Mesenteric fat pad (tissue), 1 donor: Measurements from ENCODE around the gene DHRS3. TPM values are rescaled to one million over a fixed set of nuclear protein-coding genes. Genes with fewer than 3 reads are reported as not detected.

Experiments
- DNase-seq: peaks from one replicate; pipeline ENCODE4 v3.0.0-alpha.2; 2020; ENCODE audit warnings: low spot score
- total RNA-seq: library from RNA; stranded (reverse); fragmentation: NEBNext Ultra II Directional; extraction: Animal tissue kit (Norgen Biotek cat#: 25700); gene quantifications from one replicate; pipeline ENCODE4 v1.2.1, GENCODE V29; 2021
- donor health status: DM: yes; HTN: yes; CAD: no.

Gene DHRS3
- total RNA-seq, 1 donor from 2014 or later, result 495 TPM

GRCh38 chr1:12640237-12640957, 22.4 kb upstream of the DHRS3 start:
- DNase-seq, result no peak

GRCh38 chr1:12637693-12638092, 19.7 kb upstream of the DHRS3 start:
- no peak for DNase-seq

DNA sequence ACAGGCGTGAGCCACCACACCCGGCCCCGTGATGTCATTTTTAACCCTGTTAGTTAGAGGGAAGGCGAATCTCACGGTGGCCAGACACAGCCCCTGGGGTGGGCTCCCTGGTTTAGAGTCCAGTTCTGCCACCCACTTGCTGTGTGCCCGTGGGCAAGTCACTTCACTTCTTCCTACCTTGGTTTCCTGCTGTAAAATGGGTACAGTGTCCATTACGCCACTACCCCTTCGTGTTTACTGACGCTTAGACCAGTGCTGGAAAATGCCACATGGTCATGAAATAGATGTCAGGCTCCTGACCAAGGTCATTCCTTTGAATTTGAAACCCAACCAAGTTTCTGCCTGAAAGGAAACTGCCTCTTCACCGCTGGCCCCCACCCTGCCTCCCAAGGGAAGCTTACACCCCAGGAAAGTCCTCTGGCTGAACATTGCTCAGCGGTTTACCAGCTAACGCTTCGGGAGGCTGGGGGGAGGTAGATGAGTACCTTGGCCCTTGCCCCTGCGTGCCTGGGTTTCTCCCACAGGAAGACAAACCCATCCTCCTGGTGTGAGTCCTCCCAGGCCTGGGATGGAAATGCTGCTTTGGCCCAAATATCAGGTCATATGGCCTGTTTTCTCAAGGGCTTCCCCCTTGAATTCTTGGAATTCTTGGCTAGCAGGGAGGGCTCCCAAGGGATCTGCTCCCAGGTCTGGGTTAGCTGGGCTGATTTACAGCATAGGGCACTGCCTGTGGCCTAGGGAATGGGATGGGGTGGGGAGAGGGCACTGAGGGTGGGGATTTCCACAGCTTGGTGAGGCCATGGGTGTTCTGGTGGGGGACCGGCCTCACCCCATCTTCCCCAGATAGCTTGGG, 18.3 kb upstream of the DHRS3 start:
- DNase-seq, result no peak

DNA sequence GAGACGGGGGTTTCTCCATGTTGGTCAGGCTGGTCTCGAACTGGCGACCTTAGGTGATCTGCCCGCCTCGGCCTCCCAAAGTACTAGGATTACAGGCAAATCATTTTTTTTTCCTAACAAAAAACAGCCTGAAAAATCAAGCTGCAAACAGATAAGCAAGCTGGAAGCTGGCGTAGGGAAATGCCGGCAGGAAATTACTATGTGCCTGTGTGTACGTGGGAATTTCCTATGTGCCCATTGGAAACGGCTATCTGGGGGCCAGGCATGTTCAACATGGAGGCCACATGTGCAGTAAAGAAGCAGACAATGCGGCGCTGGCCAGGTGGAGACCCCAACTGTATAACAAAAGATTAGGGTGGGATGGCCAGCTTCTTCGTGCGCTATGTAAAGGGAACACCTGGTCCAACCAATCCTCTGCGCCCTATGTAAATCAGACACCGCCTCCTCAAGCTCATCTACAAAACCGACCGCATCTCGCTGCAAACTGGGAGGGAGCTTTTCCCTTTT, 16.7 kb upstream of the DHRS3 start:
- DNase-seq, result no peak

GRCh38 chr1:12634156-12634555, 16.1 kb upstream of the DHRS3 start:
- no peak for DNase-seq

- DNase-seq, result no peak
Observed at GRCh38 chr1:12631571-12631970, 13.6 kb upstream of the DHRS3 start.

- DNase-seq, result no peak
Observed at GRCh38 chr1:12630946-12631530, 13.0 kb upstream of the DHRS3 start.

- DNase-seq, result no peak
Observed at GRCh38 chr1:12629985-12630760, 12.2 kb upstream of the DHRS3 start.

GRCh38 chr1:12629511-12629956, 11.5 kb upstream of the DHRS3 start:
- DNase-seq, result no peak

DNA sequence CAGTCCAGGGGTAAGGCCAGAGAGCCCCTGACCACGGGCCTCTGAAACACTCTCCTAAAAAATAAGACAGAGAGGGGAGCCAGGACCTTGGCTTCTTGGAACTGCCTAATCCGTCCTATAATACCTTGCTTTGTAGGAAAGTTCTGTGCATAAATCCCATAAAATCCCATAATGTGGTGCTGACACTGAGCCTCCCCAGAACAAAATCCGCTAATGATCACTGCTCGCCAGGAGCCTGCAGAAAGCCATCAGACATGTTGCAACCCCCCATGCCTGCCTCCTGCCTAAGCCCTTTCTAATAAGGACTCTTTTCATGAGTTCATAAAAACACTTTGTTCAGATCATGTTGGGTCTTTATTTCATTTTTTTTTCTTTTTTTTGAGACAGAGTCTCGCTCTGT, 9.3 kb upstream of the DHRS3 start:
- DNase-seq, result no peak

- no peak for DNase-seq
Observed at GRCh38 chr1:12626888-12627287, 8.9 kb upstream of the DHRS3 start.

DNA sequence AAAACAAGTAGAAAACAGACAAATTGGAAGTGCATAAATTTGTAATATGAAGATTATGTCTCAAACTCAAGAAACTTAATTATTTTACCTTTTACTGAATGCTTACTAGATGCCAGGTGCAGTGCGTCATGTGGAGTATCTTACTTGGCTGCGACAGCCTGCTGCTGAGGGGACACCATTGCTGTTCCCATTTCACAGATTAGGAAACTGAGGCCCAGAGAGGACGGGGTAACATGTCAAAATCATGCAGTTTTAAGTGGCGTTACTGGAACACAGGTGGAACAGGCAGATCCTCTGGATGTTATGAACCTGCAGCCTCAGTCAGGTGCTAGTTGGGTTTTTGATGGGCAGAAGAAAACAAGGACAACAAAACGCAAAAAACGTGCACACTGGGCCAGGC, 7.3 kb upstream of the DHRS3 start:
- no peak for DNase-seq

GRCh38 chr1:12622506-12622905, 4.5 kb upstream of the DHRS3 start:
- no peak for DNase-seq

DNA sequence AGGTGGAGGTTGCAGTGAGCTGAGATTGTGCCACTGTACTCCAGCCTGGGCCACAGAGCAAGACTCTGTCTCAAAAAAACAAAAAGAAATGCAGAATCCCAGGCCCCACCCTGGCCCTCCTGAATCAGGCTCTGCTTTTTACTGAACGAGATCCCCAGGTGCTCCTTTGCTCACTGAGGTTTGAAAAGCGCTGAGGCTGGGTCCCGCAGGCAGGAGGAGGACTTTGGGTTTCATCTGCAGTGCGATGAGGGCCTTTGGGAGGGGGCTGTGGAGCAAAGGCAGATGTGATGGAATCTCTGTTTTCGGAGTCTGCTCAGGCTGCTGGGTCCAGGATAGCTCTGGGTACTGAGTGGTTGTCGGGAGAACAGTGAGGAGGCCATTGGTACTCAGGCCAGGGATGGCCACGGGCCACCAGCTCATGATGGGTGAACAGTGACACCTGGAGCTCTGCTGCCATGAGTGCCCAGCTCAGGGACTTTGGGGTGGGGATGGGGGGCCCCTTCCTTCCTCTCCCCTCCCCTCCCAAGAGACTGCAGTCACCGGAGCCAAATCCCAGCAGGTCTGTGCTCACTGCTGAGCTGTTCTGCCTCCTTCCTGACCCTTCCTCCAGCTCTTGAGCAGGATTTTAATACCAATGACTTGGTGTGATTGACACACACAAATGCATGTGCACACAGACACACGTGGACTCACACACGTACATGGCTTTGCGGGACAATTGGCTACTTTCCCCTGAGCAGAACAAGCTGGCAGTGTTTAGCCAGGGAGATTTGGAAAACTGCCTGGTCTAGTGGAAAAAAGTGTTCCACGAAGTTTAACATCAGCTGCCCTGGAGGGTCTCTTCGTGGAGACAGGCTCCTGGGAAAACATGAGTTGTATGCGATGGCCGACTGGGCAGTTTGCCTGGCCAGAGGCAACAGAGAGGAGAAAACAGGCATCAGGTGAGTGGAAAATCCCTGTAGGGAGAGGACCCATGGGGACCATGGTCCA, 3.6 kb upstream of the DHRS3 start:
- no peak for DNase-seq

- DNase-seq, result no peak
Observed at GRCh38 chr1:12620931-12621330, 2.9 kb upstream of the DHRS3 start.

GRCh38 chr1:12620488-12620865, 2.5 kb upstream of the DHRS3 start:
- DNase-seq, result no peak

- no peak for DNase-seq
Observed at GRCh38 chr1:12619792-12620487, 1.9 kb upstream of the DHRS3 start.

DNA sequence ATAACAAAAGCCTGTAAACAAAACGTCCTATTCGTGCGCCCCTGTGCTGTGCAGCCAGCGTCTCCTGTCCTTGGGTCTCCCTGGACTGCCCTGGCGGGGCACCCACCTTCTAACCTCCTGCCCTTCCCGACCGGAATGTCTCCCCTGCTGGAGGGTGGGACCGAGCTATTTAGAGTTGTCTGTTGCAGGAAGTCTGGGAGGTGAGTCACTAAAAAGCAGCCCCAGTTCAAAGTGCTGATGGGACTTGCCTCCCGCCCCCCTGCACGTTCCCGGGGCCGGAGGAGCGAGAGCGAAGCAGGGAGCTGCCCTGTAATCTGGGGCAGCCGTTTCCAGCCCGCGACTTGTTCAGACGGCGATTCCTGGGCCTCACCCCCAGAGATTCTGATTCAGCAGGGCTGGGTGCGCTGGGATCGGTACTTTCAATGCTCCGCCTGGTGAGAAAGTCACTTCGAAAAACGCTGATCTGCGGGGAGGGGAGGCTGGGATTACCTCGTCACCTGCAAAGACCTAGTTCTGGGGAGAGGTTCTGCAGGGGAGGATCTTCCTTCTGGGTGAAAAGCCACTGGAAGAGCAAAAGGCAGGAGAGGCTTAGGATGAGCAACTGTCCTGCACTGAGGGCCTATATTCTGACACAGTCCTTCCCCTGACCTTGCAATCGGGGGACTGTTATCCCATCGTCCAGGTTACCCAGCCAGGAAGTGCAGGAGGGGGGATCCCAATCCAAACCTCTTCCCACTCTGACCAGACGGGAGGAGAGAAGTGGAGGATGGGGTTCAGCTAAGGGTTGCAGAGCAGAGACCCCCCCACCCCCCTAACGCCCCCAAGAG, 1.2 kb upstream of the DHRS3 start:
- DNase-seq, result no peak

GRCh38 chr1:12618661-12618964, 603 bp upstream of the DHRS3 start:
- no peak for DNase-seq
